ENCODE data around the gene TEX261. TPM values are rescaled to one million over a fixed set of nuclear protein-coding genes. Genes with fewer than 3 reads are reported as not detected.

TEX261 gene
- total and polyA plus RNA-seq, 8 donors, result 45.8 to 72.3 (median 57.7) TPM

- no peaks in the 10 kb centered on the region for H3K9me3 ChIP-seq
- peak overlapping the region; percentile 65 to 83 for H3K27ac ChIP-seq
- peak overlapping the region; percentile 94 to 95 for H3K4me3 ChIP-seq
- peaks cover 9 to 29% of the 10 kb centered on the region in 2 donors for H3K4me1 ChIP-seq
- H3K27me3 ChIP-seq, result no peaks in the 10 kb centered on the region
- peaks cover 0 to 29% of the 10 kb centered on the region in 2 donors for H3K36me3 ChIP-seq
- DNase-seq, result peak in 1 of 4 donors; percentile 88
- intact Hi-C loops (cut with DNase I), result no loop called here
- no peak for TF ChIP-seq CTCF (IDR thresholded peaks at IDR 0.05)
- peak; percentile 25 for ATAC-seq
Observed at GRCh38 chr2:70994009-70994698, 519 bp downstream of the TEX261 start.

- peak overlapping the region in 1 of 2 donors; percentile 94 for H3K4me3 ChIP-seq
- ATAC-seq, result no peak
- no peaks in the 10 kb centered on the region for H3K27me3 ChIP-seq
- intact Hi-C loops (cut with DNase I), result no loop called here
- DNase-seq, result no peak
- H3K4me1 ChIP-seq, result peaks cover 9 to 29% of the 10 kb centered on the region in 2 donors
- H3K36me3 ChIP-seq, result peaks cover 0 to 39% of the 10 kb centered on the region in 2 donors
- H3K9me3 ChIP-seq, result no peaks in the 10 kb centered on the region
- TF ChIP-seq CTCF (IDR thresholded peaks at IDR 0.05), result no peak
- peak overlapping the region in 1 of 2 donors; percentile 83 for H3K27ac ChIP-seq
Observed at GRCh38 chr2:70992945-70993853, 1.5 kb downstream of the TEX261 start.

GRCh38 chr2:70991742-70992141, 2.9 kb downstream of the TEX261 start:
- Histone ChIP-seq H3K4me3 (no peak overlapping the region), H3K4me1 (peaks cover 9 to 29% of the 10 kb centered on the region in 2 donors), H3K36me3 (peaks cover 0 to 54% of the 10 kb centered on the region in 2 donors), H3K27me3 (no peaks in the 10 kb centered on the region), H3K9me3 (no peaks in the 10 kb centered on the region), H3K27ac (no peak overlapping the region)
- DNase-seq, result no peak
- no peak for ATAC-seq
- TF ChIP-seq CTCF (IDR thresholded peaks at IDR 0.05), result no peak
- intact Hi-C loops (cut with DNase I), result no loop called here

- DNase-seq (no peak), ATAC-seq (no peak)
- Histone ChIP-seq H3K27me3 (no peaks in the 10 kb centered on the region), H3K27ac (no peak overlapping the region), H3K36me3 (peaks cover 0 to 60% of the 10 kb centered on the region in 2 donors), H3K4me1 (peaks cover 9 to 29% of the 10 kb centered on the region in 2 donors), H3K4me3 (no peak overlapping the region), H3K9me3 (no peaks in the 10 kb centered on the region)
- intact Hi-C loops (cut with DNase I), result no loop called here
- TF ChIP-seq CTCF (IDR thresholded peaks at IDR 0.05), result no peak
Observed at GRCh38 chr2:70991142-70991541, 3.5 kb downstream of the TEX261 start.

GRCh38 chr2:70990216-70990615, 4.5 kb downstream of the TEX261 start:
- no peak for TF ChIP-seq CTCF (IDR thresholded peaks at IDR 0.05)
- Histone ChIP-seq H3K36me3 (peaks cover 0 to 67% of the 10 kb centered on the region in 2 donors), H3K27me3 (no peaks in the 10 kb centered on the region), H3K27ac (no peak overlapping the region), H3K9me3 (no peaks in the 10 kb centered on the region), H3K4me3 (no peak overlapping the region), H3K4me1 (peaks cover 9 to 30% of the 10 kb centered on the region in 2 donors)
- intact Hi-C loops (cut with DNase I), result no loop called here
- ATAC-seq, result no peak
- no peak for DNase-seq
